Karpas-422 (cell line): Measurements from ENCODE around the gene C1orf198. TPM values are rescaled to one million over a fixed set of nuclear protein-coding genes. Genes with fewer than 3 reads are reported as not detected.

Experiments used
- DNase-seq: peaks from one replicate; pipeline ENCODE4 v3.0.0-alpha.2; 2015
- H2AFZ ChIP-seq: fragments of 200-600 bp; sonication (generic); 2 replicates; pipeline ENCODE4 v1.6.1; 2014; ENCODE audit warnings: antibody characterized with exemption, low read length, mixed read lengths
- H3K27ac ChIP-seq: fragments of 200-600 bp; sonication (generic); 2 replicates; pipeline ENCODE4 v1.5.1; 2014; ENCODE audit warnings: mild to moderate bottlenecking, low read length, moderate library complexity
- H3K27me3 ChIP-seq: fragments of 200-600 bp; sonication (generic); 2 replicates; pipeline ENCODE4 v1.6.1; 2014; ENCODE audit warnings: low read length, mixed read lengths
- H3K36me3 ChIP-seq: fragments of 200-600 bp; sonication (generic); 2 replicates; pipeline ENCODE4 v1.6.1; 2014; ENCODE audit warnings: low read length, mixed read lengths; ENCODE audit not compliant: insufficient read depth
- H3K4me1 ChIP-seq: fragments of 200-600 bp; sonication (generic); 2 replicates; pipeline ENCODE4 v1.6.1; 2014; ENCODE audit warnings: mild to moderate bottlenecking, low read length, mixed read lengths
- H3K4me2 ChIP-seq: fragments of 200-600 bp; sonication (generic); 2 replicates; pipeline ENCODE4 v1.6.1; 2014; ENCODE audit warnings: low read length, low read depth, mild to moderate bottlenecking; ENCODE audit not compliant: poor library complexity, severe bottlenecking
- H3K4me3 ChIP-seq: fragments of 200-600 bp; sonication (generic); 2 replicates; pipeline ENCODE4 v1.5.1; 2014; ENCODE audit warnings: mild to moderate bottlenecking, antibody characterized with exemption, low read length, mixed read lengths
- H3K79me2 ChIP-seq: fragments of 200-600 bp; sonication (generic); 2 replicates; pipeline ENCODE4 v1.6.1; 2014; ENCODE audit warnings: mild to moderate bottlenecking, low read length, mixed read lengths
- H3K9ac ChIP-seq: fragments of 200-600 bp; sonication (generic); 2 replicates; pipeline ENCODE4 v1.6.0; 2014; ENCODE audit warnings: low read length
- H3K9me2 ChIP-seq: fragments of 200-600 bp; sonication (generic), shearing (Covaris generic); replicated peaks from 2 replicates; pipeline ENCODE4 v1.6.0; 2014; ENCODE audit warnings: mild to moderate bottlenecking, low read length, moderate library complexity; ENCODE audit not compliant: insufficient read depth
- H3K9me3 ChIP-seq: fragments of 300-700, 200-600 bp; sonication (generic); 2 replicates; pipeline ENCODE4 v1.6.1; 2014; ENCODE audit warnings: low read length, mixed read lengths
- H4K20me1 ChIP-seq: fragments of 200-600 bp; sonication (generic); 2 replicates; pipeline ENCODE4 v1.6.1; 2014; ENCODE audit warnings: mild to moderate bottlenecking, antibody characterized with exemption, low read length, low read depth; ENCODE audit not compliant: insufficient read depth
- total RNA-seq: library from RNA; depleted of rRNA; stranded (reverse); fragments of >200 nt; shearing (Covaris generic); gene quantifications from 2 replicates; pipeline ENCODE4 v1.2.3, GENCODE V29; 2014; ENCODE audit warnings: low replicate concordance

Gene C1orf198
- total RNA-seq, 1 experiment from 2014 or later: 3.7 TPM

DNA sequence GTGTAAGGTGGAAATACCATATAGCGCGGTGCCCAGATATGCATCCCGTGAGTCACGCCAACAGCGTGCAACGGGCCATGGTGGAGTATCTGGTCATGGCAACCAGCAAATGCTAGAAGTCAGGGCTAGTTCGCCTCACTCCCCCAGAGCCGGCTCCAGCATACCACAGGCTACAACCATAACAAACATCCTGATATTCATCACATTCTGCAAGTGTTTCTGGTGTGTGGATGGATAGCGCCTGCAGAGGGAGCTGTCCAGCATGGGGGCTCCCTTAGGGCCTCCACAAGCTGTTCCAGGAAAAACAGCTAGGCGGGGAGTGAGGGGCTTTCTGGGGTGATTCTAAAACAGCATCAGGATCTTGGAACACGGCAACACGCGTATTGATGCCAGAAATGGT lies 6.8 kb downstream of the C1orf198 start:
- Histone ChIP-seq H3K4me2 (no peak overlapping the region), H3K9me3 (no peaks in the 10 kb centered on the region), H3K27me3 (no peaks in the 10 kb centered on the region), H2AFZ (no peak overlapping the region), H3K27ac (no peak overlapping the region), H3K9ac (no peak overlapping the region), H3K9me2 (no peaks in the 10 kb centered on the region), H3K36me3 (no peaks in the 10 kb centered on the region), H3K4me3 (no peak overlapping the region), H3K4me1 (no peaks in the 10 kb centered on the region), H4K20me1 (peaks cover 12% of the 10 kb centered on the region; the same call in 1 of the 2 replicates), H3K79me2 (no peaks in the 10 kb centered on the region)
- no peak for DNase-seq

GRCh38 chr1:230860617-230861384 lies 7.5 kb downstream of the C1orf198 start:
- Histone ChIP-seq H3K9me2 (no peaks in the 10 kb centered on the region), H3K4me1 (no peaks in the 10 kb centered on the region), H2AFZ (no peak overlapping the region), H3K79me2 (no peaks in the 10 kb centered on the region), H3K9ac (no peak overlapping the region), H3K27ac (no peak overlapping the region), H3K4me3 (no peak overlapping the region), H3K9me3 (no peaks in the 10 kb centered on the region), H4K20me1 (peaks cover 12% of the 10 kb centered on the region; the same call in 1 of the 2 replicates), H3K4me2 (no peak overlapping the region), H3K36me3 (no peaks in the 10 kb centered on the region), H3K27me3 (no peaks in the 10 kb centered on the region)
- DNase-seq: peak; percentile 49

- Histone ChIP-seq H3K4me2 (no peak overlapping the region), H3K9ac (no peak overlapping the region), H3K27me3 (no peaks in the 10 kb centered on the region), H4K20me1 (0 out of 2 replicates have a peak, but pooled peaks cover 4% of the 10 kb centered on the region), H3K9me2 (no peaks in the 10 kb centered on the region), H3K27ac (no peak overlapping the region), H2AFZ (no peak overlapping the region), H3K4me1 (no peaks in the 10 kb centered on the region), H3K4me3 (no peak overlapping the region), H3K36me3 (no peaks in the 10 kb centered on the region), H3K79me2 (no peaks in the 10 kb centered on the region), H3K9me3 (no peaks in the 10 kb centered on the region)
- DNase-seq: no peak
These were observed 9.2 kb downstream of the C1orf198 start for GRCh38 chr1:230858918-230859729.

DNA sequence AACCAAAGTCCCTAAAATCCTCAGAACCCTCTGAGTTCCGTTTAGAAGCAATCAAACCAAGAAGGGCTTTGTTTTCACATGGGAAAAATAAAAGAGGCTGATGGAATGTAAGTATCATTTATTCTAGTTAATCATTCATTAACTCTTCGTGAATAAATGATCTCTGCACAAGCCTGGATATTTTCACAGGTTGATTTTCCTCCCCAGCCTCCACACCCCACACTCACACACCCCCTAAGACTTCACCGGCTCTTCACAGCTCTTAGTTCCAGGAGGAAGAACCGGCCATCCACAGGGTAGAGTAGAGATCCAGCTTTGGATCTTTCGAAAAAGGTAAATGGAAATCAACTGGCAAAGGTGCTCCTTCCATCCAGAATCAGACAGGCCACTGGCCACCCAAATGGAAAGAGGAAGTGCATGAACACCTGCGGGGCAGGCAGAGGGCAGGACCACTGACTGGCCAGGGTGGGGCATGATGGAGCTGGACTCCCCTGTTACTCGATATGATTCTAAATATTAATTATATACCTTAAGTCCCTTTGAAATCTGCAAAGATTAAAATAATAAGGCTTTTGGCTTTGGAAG lies 10.0 kb downstream of the C1orf198 start:
- no peak for DNase-seq
- Histone ChIP-seq H3K4me3 (no peak overlapping the region), H3K27me3 (no peaks in the 10 kb centered on the region), H3K9ac (no peak overlapping the region), H3K9me2 (no peaks in the 10 kb centered on the region), H3K4me2 (no peak overlapping the region), H3K27ac (no peak overlapping the region), H3K4me1 (no peaks in the 10 kb centered on the region), H2AFZ (no peak overlapping the region), H3K79me2 (no peaks in the 10 kb centered on the region), H4K20me1 (0 out of 2 replicates have a peak, but pooled peaks cover 4% of the 10 kb centered on the region), H3K9me3 (no peaks in the 10 kb centered on the region), H3K36me3 (no peaks in the 10 kb centered on the region)

- Histone ChIP-seq H3K36me3 (no peaks in the 10 kb centered on the region), H3K9me2 (no peaks in the 10 kb centered on the region), H3K9ac (no peak overlapping the region), H3K9me3 (no peaks in the 10 kb centered on the region), H3K79me2 (no peaks in the 10 kb centered on the region), H4K20me1 (0 out of 2 replicates have a peak, but pooled peaks cover 4% of the 10 kb centered on the region), H3K4me2 (no peak overlapping the region), H3K4me3 (no peak overlapping the region), H3K27me3 (no peaks in the 10 kb centered on the region), H3K27ac (no peak overlapping the region), H3K4me1 (no peaks in the 10 kb centered on the region), H2AFZ (no peak overlapping the region)
- DNase-seq: no peak
These were observed 10.5 kb downstream of the C1orf198 start for GRCh38 chr1:230857822-230858221.

DNA sequence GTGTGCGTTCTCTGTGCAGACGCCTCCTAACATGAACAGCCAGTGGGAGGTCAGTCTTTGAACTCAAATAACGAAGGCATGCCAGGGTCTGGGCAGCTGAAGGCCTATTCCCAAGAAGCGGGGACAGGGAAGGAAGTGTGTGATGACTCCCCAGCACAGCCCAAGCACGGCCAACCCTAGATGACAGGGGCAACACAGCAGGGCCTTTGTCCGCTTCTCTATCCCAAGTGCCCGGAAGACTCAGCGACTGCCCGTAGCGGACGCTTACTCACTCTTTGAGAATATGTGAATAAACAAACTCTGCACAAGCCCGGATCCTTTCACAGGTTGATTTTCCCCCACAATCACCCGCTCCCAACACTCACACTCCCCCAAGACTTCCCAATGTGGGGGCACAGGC lies 11.2 kb downstream of the C1orf198 start:
- H3K27me3 ChIP-seq: no peaks in the 10 kb centered on the region
- no peaks in the 10 kb centered on the region for H3K9me3 ChIP-seq
- no peak overlapping the region for H3K9ac ChIP-seq
- H3K27ac ChIP-seq: no peak overlapping the region
- no peaks in the 10 kb centered on the region for H3K79me2 ChIP-seq
- H3K4me1 ChIP-seq: no peaks in the 10 kb centered on the region
- H4K20me1 ChIP-seq: 0 out of 2 replicates have a peak, but pooled peaks cover 4% of the 10 kb centered on the region
- no peaks in the 10 kb centered on the region for H3K9me2 ChIP-seq
- no peak for DNase-seq
- no peak overlapping the region for H3K4me2 ChIP-seq
- H3K36me3 ChIP-seq: no peaks in the 10 kb centered on the region
- H2AFZ ChIP-seq: no peak overlapping the region
- H3K4me3 ChIP-seq: no peak overlapping the region

GRCh38 chr1:230855886-230856285 lies 12.4 kb downstream of the C1orf198 start:
- Histone ChIP-seq H3K9me2 (no peaks in the 10 kb centered on the region), H3K79me2 (no peaks in the 10 kb centered on the region), H4K20me1 (0 out of 2 replicates have a peak, but pooled peaks cover 4% of the 10 kb centered on the region), H3K9me3 (no peaks in the 10 kb centered on the region), H3K9ac (no peak overlapping the region), H3K4me1 (no peaks in the 10 kb centered on the region), H3K4me2 (no peak overlapping the region), H3K27ac (no peak overlapping the region), H3K27me3 (no peaks in the 10 kb centered on the region), H3K4me3 (no peak overlapping the region), H3K36me3 (no peaks in the 10 kb centered on the region), H2AFZ (no peak overlapping the region)
- no peak for DNase-seq

DNA sequence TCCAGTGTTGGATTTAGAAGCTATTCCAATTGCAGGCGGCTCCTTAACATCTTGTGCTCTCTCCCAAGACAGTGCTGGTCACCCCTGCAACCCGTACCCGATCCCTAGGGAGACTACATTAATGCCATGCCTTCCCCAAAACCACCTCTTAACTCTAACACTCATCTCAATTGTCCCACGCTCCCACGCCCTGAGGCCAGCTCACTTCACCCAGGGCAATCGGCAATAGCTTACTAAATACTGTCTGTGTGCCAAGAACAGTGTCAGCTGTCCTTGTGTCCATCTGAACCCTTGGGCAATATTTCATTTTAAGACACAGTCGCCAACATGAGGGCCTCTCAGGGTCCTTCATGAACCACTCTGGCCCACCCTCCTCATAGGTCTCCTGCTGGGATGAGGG lies 13.9 kb downstream of the C1orf198 start:
- no peaks in the 10 kb centered on the region for H3K4me1 ChIP-seq
- no peaks in the 10 kb centered on the region for H3K27me3 ChIP-seq
- H3K9me3 ChIP-seq: no peaks in the 10 kb centered on the region
- no peak overlapping the region for H3K9ac ChIP-seq
- H3K4me3 ChIP-seq: no peak overlapping the region
- no peak overlapping the region for H3K27ac ChIP-seq
- H3K79me2 ChIP-seq: no peaks in the 10 kb centered on the region
- H3K4me2 ChIP-seq: no peak overlapping the region
- no peaks in the 10 kb centered on the region for H3K9me2 ChIP-seq
- no peaks in the 10 kb centered on the region for H3K36me3 ChIP-seq
- no peak for DNase-seq
- peaks cover 4% of the 10 kb centered on the region; the same call in 1 of the 2 replicates for H4K20me1 ChIP-seq
- H2AFZ ChIP-seq: no peak overlapping the region
